Sigmoid colon (tissue), 7 donors: ENCODE data around the gene CALY. TPM values are rescaled to one million over a fixed set of nuclear protein-coding genes. Genes with fewer than 3 reads are reported as not detected.

Experiments
- DNase-seq: peaks from one replicate; pipeline ENCODE4 v3.0.0-alpha.2; 2019
- H3K27ac ChIP-seq, 4 donors: fragments of 200-600 bp; sonication (generic); one replicate each; pipeline ENCODE4 v1.5.1; 2016 to 2019; ENCODE audit warnings: mild to moderate bottlenecking in 1 of 4
- H3K27me3 ChIP-seq, 3 donors: fragments of 200-600 bp; sonication (generic); one replicate each; pipeline ENCODE4 v1.5.1; 2019; ENCODE audit warnings: mild to moderate bottlenecking in 1 of 3
- H3K36me3 ChIP-seq, 4 donors: fragments of 200-600 bp; sonication (generic); one replicate each; pipeline ENCODE4 v1.5.1; 2016 to 2019
- H3K4me1 ChIP-seq, 4 donors: fragments of 200-600 bp; sonication (generic); one replicate each; pipeline ENCODE4 v1.5.1; 2017 to 2019
- H3K4me3 ChIP-seq, 4 donors: fragments of 200-600 bp; sonication (generic); one replicate each; pipeline ENCODE4 v1.5.1; 2017 to 2019; ENCODE audit warnings: mild to moderate bottlenecking in 2 of 4, moderate library complexity in 1 of 4
- H3K9me3 ChIP-seq, 4 donors: fragments of 200-600 bp in 3 of 4; sonication (generic) in 3 of 4; one replicate each; pipeline versions ENCODE4 v1.5.1 to v1.6.1; 2013 to 2019
- EP300 ChIP-seq, 4 donors: sonication (generic); formaldehyde crosslinking; IDR thresholded peaks; one replicate each; pipeline ENCODE4 v1.6.1; 2017; ENCODE audit warnings: antibody characterized with exemption in 4 of 4
- POLR2A ChIP-seq, 2 donors: fragments of 450-650 bp; IDR thresholded peaks; one replicate each; pipeline ENCODE4 v1.6.1; 2016; ENCODE audit warnings: antibody characterized with exemption in 2 of 2, mild to moderate bottlenecking in 2 of 2, moderate library complexity in 2 of 2
- POLR2AphosphoS5 ChIP-seq, 4 donors: sonication (generic); formaldehyde crosslinking; IDR thresholded peaks; one replicate each; pipeline ENCODE4 v1.6.1; 2017; ENCODE audit warnings: antibody characterized with exemption in 4 of 4
- WGBS, 2 donors: extraction: QIAGEN DNeasy Blood & Tissue Kit; methylation state at CpG; one replicate each; pipeline ENCODE4 v1.1.7; 2013; 5-methylcytosine and 5-hydroxymethylcytosine counted together
- intact Hi-C: fragments of 100-400 bp; cut with DNase I; formaldehyde crosslinking; loops from one replicate; pipeline ENCODE4 v1.15.1; 2023
- polyA plus RNA-seq, 3 donors: library from polyadenylated mRNA; stranded (reverse); fragments of 200-250 nt; gene quantifications; one replicate each; pipeline ENCODE4 v1.2.3, GENCODE V29; 2013
- total RNA-seq, 4 donors: library from RNA; depleted of rRNA; stranded (reverse); fragments of >200 nt; gene quantifications; one replicate each; pipeline ENCODE4 v1.1.0, GENCODE V29; 2016
- TF ChIP-seq, protein P1 (sequence below), 4 experiments: fragments of 450-650 bp in 3 of 4; fragments of 200-600 bp in 1 of 4; IDR thresholded peaks; one replicate each; pipeline ENCODE4 v1.5.1; 2016 to 2019; ENCODE audit warnings: antibody characterized with exemption in 4 of 4, mild to moderate bottlenecking in 3 of 4, moderate library complexity in 2 of 4
- donor health status: healthy with polysubstance abuse.
- donor health status: Bipolar disorder and iron deficiency.
- donor health status: healthy.

The CALY gene
- total and polyA plus RNA-seq, 7 donors = 1.3 to 6.8 (median 5.0) TPM; not detected in 2

GRCh38 chr10:133277277-133277992 is 59.3 kb downstream of the CALY start:
- peaks cover under 1 to 38% (median 21%) of the 10 kb centered on the region in 4 donors for H3K36me3 ChIP-seq
- H3K4me1 ChIP-seq = peaks cover 0 to 15% (median 10%) of the 10 kb centered on the region in 4 donors
- 75 to 78% methylated on average over 25 of the region's 25 CpGs for whole genome bisulfite sequencing, 2 donors
- H3K4me3 ChIP-seq = no peak overlapping the region
- H3K27ac ChIP-seq = no peak overlapping the region
- no peaks in the 10 kb centered on the region for H3K9me3 ChIP-seq
- TF ChIP-seq POLR2AphosphoS5 (IDR thresholded peaks at IDR 0.05) (no peak), POLR2A (IDR thresholded peaks at IDR 0.05) (no peak), EP300 (IDR thresholded peaks at IDR 0.05) (no peak)
- TF ChIP-seq, protein P1, sequence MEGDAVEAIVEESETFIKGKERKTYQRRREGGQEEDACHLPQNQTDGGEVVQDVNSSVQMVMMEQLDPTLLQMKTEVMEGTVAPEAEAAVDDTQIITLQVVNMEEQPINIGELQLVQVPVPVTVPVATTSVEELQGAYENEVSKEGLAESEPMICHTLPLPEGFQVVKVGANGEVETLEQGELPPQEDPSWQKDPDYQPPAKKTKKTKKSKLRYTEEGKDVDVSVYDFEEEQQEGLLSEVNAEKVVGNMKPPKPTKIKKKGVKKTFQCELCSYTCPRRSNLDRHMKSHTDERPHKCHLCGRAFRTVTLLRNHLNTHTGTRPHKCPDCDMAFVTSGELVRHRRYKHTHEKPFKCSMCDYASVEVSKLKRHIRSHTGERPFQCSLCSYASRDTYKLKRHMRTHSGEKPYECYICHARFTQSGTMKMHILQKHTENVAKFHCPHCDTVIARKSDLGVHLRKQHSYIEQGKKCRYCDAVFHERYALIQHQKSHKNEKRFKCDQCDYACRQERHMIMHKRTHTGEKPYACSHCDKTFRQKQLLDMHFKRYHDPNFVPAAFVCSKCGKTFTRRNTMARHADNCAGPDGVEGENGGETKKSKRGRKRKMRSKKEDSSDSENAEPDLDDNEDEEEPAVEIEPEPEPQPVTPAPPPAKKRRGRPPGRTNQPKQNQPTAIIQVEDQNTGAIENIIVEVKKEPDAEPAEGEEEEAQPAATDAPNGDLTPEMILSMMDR (IDR thresholded peaks at IDR 0.05) = no peak
- intact Hi-C loops = no loop called here
- DNase-seq = no peak
- peaks cover 17 to 29% (median 17%) of the 10 kb centered on the region in 3 donors for H3K27me3 ChIP-seq

DNA sequence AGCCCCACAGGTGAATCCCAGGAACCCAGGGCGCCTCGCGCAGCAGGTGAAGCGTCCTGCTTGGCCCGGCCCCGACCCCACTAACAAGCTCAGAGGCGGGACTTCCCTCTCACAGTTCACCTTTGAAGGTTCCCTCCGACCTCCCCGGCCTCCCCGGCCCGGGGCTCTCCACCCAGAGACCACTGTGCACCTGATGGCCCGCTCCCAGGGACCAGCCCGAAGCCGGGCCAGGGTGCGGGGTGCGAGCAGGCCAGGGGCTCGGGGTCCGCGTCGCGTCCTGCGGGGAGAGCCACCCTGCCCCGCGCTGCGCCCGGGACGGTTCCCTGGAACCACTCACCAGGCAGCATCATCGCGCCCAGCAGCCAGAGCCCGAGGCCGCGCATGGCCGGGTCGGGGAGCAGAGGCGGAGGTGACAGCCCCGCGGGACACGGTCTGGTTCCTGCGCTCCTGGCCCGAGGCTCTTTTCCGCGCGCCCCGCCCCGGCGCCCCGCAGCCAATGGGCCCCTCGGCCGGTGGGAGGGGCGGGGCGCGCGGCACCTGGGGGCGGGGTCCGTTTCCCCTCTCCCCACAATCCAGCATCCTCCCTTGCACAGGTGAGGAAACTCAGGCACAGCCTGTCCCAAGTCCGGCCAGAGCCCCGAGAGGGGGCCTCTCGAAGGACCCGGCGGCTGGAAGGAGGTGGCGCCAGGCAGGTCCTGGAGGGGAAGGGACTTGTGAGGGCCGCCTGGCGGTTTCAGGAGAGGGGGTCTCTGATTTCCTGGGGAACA is 60.1 kb downstream of the CALY start, which contains the start of gene ADAM8:
Gene ADAM8, minus strand, starts transcription at position 434 of the 767 bp plus-strand sequence. Its CDS starts 51 bp downstream, at position 383.
- no peak for DNase-seq
- intact Hi-C loops = no loop called here
- Histone ChIP-seq H3K4me1 (peaks cover 0 to 15% (median 10%) of the 10 kb centered on the region in 4 donors), H3K27me3 (peaks cover 17 to 29% (median 17%) of the 10 kb centered on the region in 3 donors), H3K36me3 (peaks cover 0 to 30% (median 15%) of the 10 kb centered on the region in 4 donors), H3K9me3 (no peaks in the 10 kb centered on the region), H3K4me3 (peak within 1 kb of the TSS in 3 of 4 donors; percentile 5 to 29 (median 5)), H3K27ac (no peak within 1 kb of the TSS)
- TF ChIP-seq, protein P1 (IDR thresholded peaks at IDR 0.05) = no peak
- TF ChIP-seq EP300 (IDR thresholded peaks at IDR 0.05) (no peak), POLR2A (IDR thresholded peaks at IDR 0.05) (no peak), POLR2AphosphoS5 (IDR thresholded peaks at IDR 0.05) (no peak)
- 6 to 7% methylated on average over 63 of the region's 63 CpGs for WGBS, 2 donors

GRCh38 chr10:133276100-133276434 is 60.6 kb downstream of the CALY start:
- Histone ChIP-seq H3K27me3 (peaks cover 17 to 29% (median 17%) of the 10 kb centered on the region in 3 donors), H3K36me3 (peaks cover 0 to 25% (median 10%) of the 10 kb centered on the region in 4 donors), H3K27ac (no peak overlapping the region), H3K4me3 (peak overlapping the region in 3 of 4 donors; percentile 5 to 29 (median 5)), H3K9me3 (no peaks in the 10 kb centered on the region), H3K4me1 (peaks cover 0 to 15% (median 10%) of the 10 kb centered on the region in 4 donors)
- DNase-seq = no peak
- TF ChIP-seq POLR2AphosphoS5 (IDR thresholded peaks at IDR 0.05) (no peak), EP300 (IDR thresholded peaks at IDR 0.05) (no peak)
- TF ChIP-seq, protein P1 (IDR thresholded peaks at IDR 0.05) = no peak
- intact Hi-C loops = no loop called here
- 11 to 17% methylated on average over 6 of the region's 6 CpGs for WGBS, 2 donors

- no peak for DNase-seq
- Histone ChIP-seq H3K4me3 (peak overlapping the region in 1 of 4 donors; percentile 29), H3K27me3 (peaks cover 17 to 29% (median 17%) of the 10 kb centered on the region in 3 donors), H3K9me3 (no peaks in the 10 kb centered on the region), H3K27ac (no peak overlapping the region), H3K36me3 (peaks cover 0 to 21% (median 9%) of the 10 kb centered on the region in 4 donors), H3K4me1 (peaks cover 0 to 15% (median 10%) of the 10 kb centered on the region in 4 donors)
- WGBS, 2 donors = 20 to 22% methylated on average over 12 of the region's 12 CpGs
- TF ChIP-seq POLR2A (IDR thresholded peaks at IDR 0.05) = no peak
- no peak for TF ChIP-seq EP300 (IDR thresholded peaks at IDR 0.05)
- no peak for TF ChIP-seq POLR2AphosphoS5 (IDR thresholded peaks at IDR 0.05)
- TF ChIP-seq, protein P1 (IDR thresholded peaks at IDR 0.05) = no peak
- intact Hi-C loops = no loop called here
These were observed 61.0 kb downstream of the CALY start for GRCh38 chr10:133275684-133276092.
